Upper lobe of right lung (tissue), 1 donor: ENCODE data around the gene SLC26A3. TPM values are rescaled to one million over a fixed set of nuclear protein-coding genes. Genes with fewer than 3 reads are reported as not detected.

Experiments used
- ATAC-seq: fragments of 200-7000 bp; cut with Tn5 transposase; one replicate; pipeline ENCODE4 v1.9.1; 2020; ENCODE audit warnings: mild to moderate bottlenecking, moderate library complexity
- DNase-seq: peaks from one replicate; pipeline ENCODE4 v3.0.0-alpha.2; 2020
- H3K27ac ChIP-seq: fragments of 200-600 bp; one replicate; pipeline ENCODE4 v1.8.0; 2022
- H3K27me3 ChIP-seq: fragments of 200-600 bp; one replicate; pipeline ENCODE4 v1.8.0; 2022; ENCODE audit warnings: mild to moderate bottlenecking
- H3K36me3 ChIP-seq: fragments of 200-600 bp; one replicate; pipeline ENCODE4 v1.8.0; 2022
- H3K4me1 ChIP-seq: fragments of 200-600 bp; one replicate; pipeline ENCODE4 v1.8.0; 2022
- H3K4me3 ChIP-seq: fragments of 200-600 bp; one replicate; pipeline ENCODE4 v1.8.0; 2022; ENCODE audit warnings: mild to moderate bottlenecking
- H3K9me3 ChIP-seq: fragments of 200-600 bp; one replicate; pipeline ENCODE4 v1.8.0; 2022
- CTCF ChIP-seq: fragments of 200-600 bp; IDR thresholded peaks from one replicate; pipeline ENCODE4 v1.8.0; 2022; ENCODE audit warnings: antibody characterized with exemption
- intact Hi-C: fragments of 100-400 bp; cut with DNase I; formaldehyde crosslinking; loops from one replicate; pipeline ENCODE4 v1.11.0; 2022
- total RNA-seq: library from RNA; stranded (reverse); fragmentation: NEBNext Ultra II Directional; extraction: Animal tissue kit (Norgen Biotek cat#: 25700); gene quantifications from one replicate; pipeline ENCODE4 v1.2.1, GENCODE V29; 2021
- donor health status: DM: no; HTN: yes; CAD: no; lungs with severe emphysema.

The SLC26A3 gene
- total RNA-seq, 1 donor from 2014 or later, result not detected

GRCh38 chr7:107718456-107719193, 84.4 kb downstream of the SLC26A3 start:
- H3K4me1 ChIP-seq, result no peaks in the 10 kb centered on the region

GRCh38 chr7:107715531-107715930, 87.5 kb downstream of the SLC26A3 start:
- intact Hi-C loops, result no loop called here
- no peak for TF ChIP-seq CTCF
- Histone ChIP-seq H3K4me1 (no peaks in the 10 kb centered on the region), H3K27ac (no peak overlapping the region), H3K9me3 (no peaks in the 10 kb centered on the region), H3K4me3 (no peak overlapping the region), H3K27me3 (no peaks in the 10 kb centered on the region), H3K36me3 (no peaks in the 10 kb centered on the region)
- DNase-seq, result no peak
- no peak for ATAC-seq

More at GRCh38 chr7:107718456-107719193, 84.4 kb downstream of the SLC26A3 start:
- Histone ChIP-seq H3K9me3 (no peaks in the 10 kb centered on the region), H3K27me3 (no peaks in the 10 kb centered on the region), H3K27ac (no peak overlapping the region), H3K4me3 (no peak overlapping the region), H3K36me3 (no peaks in the 10 kb centered on the region)
- TF ChIP-seq CTCF, result no peak
- ATAC-seq, result no peak
- no peak for DNase-seq
- intact Hi-C loops, result no loop called here

Other genes with a start within 250 kb of the SLC26A3 start
- 39.6 TPM for gene COG5, start 239.3 kb downstream of the SLC26A3 start, total RNA-seq
- 5.2 TPM for gene DUS4L, start 239.3 kb downstream of the SLC26A3 start, total RNA-seq
- 78.4 TPM for gene BCAP29, start 223.0 kb downstream of the SLC26A3 start, total RNA-seq
- gene SLC26A4, start 142.4 kb downstream of the SLC26A3 start, total RNA-seq, result 1.0 TPM
- gene CBLL1, start 59.1 kb downstream of the SLC26A3 start, total RNA-seq, result 22.8 TPM
- 65.6 TPM for gene DLD, start 88.0 kb upstream of the SLC26A3 start, total RNA-seq
- 156 TPM for gene LAMB1, start 199.9 kb upstream of the SLC26A3 start, total RNA-seq